OCI-LY7 (cell line): Measurements from ENCODE around the gene PKNOX1. TPM values are rescaled to one million over a fixed set of nuclear protein-coding genes. Genes with fewer than 3 reads are reported as not detected.
"Not testable (repeated sequence)": the region's sequence is repeated elsewhere in the genome, so short reads cannot be mapped to it uniquely, and the experiment has no call there.

Experiments
- BruUV-seq: library from RNA; stranded (reverse); fragments of 400-500 nt; replicated peaks from 2 replicates; lab custom pipeline; 2021; lab: Mats Ljungman, UMichigan
- CTCF ChIA-PET: fragments of 300-600 bp; sonication (Branson Sonifier 250); formaldehyde crosslinking; loops from one replicate; lab custom pipeline; 2022; ENCODE audit warnings: antibody characterized with exemption; ENCODE audit not compliant: unreplicated experiment; lab: Charles Lee
- POLR2A ChIA-PET: fragments of 300-600 bp; sonication (Branson Sonifier 250); formaldehyde crosslinking; loops from one replicate; lab custom pipeline; 2022; ENCODE audit warnings: antibody characterized with exemption; lab: Charles Lee
- DNase-seq: peaks from one replicate; pipeline ENCODE4 v3.0.0-alpha.2; 2015; ENCODE audit warnings: low spot score
- H2AFZ ChIP-seq: fragments of 200-600 bp; sonication (generic), shearing (Covaris generic); 2 replicates; pipeline ENCODE4 v1.6.1; 2014; ENCODE audit warnings: mild to moderate bottlenecking, antibody characterized with exemption, low read length, moderate library complexity
- H3K27ac ChIP-seq: fragments of 200-600 bp; sonication (generic); 2 replicates; pipeline ENCODE4 v1.5.1; 2014; ENCODE audit warnings: mixed run types, low read depth, mild to moderate bottlenecking, moderate library complexity, low read length, inconsistent platforms; ENCODE audit not compliant: poor library complexity, severe bottlenecking
- H3K36me3 ChIP-seq: fragments of 200-600 bp; sonication (generic); 2 replicates; pipeline ENCODE4 v1.6.1; 2014; ENCODE audit warnings: mild to moderate bottlenecking, antibody characterized with exemption, low read length, moderate library complexity, mixed read lengths; ENCODE audit not compliant: insufficient read depth
- H3K4me1 ChIP-seq: fragments of 200-600 bp; sonication (generic); 2 replicates; pipeline ENCODE4 v1.5.1; 2014; ENCODE audit warnings: mild to moderate bottlenecking, low read length; ENCODE audit not compliant: insufficient read depth, poor library complexity, severe bottlenecking
- H3K4me2 ChIP-seq: fragments of 200-600 bp; sonication (generic); 2 replicates; pipeline ENCODE4 v1.6.1; 2014; ENCODE audit warnings: mild to moderate bottlenecking, low read length
- H3K4me3 ChIP-seq: fragments of 200-600 bp; sonication (generic); 2 replicates; pipeline ENCODE4 v1.5.1; 2014; ENCODE audit warnings: mild to moderate bottlenecking, low read depth, low read length; ENCODE audit not compliant: poor library complexity, severe bottlenecking
- H3K79me2 ChIP-seq: fragments of 200-600 bp; sonication (generic); 2 replicates; pipeline ENCODE4 v1.6.1; 2016; ENCODE audit warnings: low read depth, mild to moderate bottlenecking, low read length, moderate library complexity, mixed read lengths; ENCODE audit not compliant: insufficient read depth
- H3K9me2 ChIP-seq: fragments of 200-600 bp; sonication (generic); 2 replicates; pipeline ENCODE4 v1.6.1; 2016; ENCODE audit warnings: mild to moderate bottlenecking, low read length, mixed read lengths; ENCODE audit not compliant: insufficient read depth
- H3K9me3 ChIP-seq: fragments of 200-600 bp; sonication (generic); 2 replicates; pipeline ENCODE4 v1.6.1; 2014; ENCODE audit warnings: mild to moderate bottlenecking, mixed run types, low read length, mixed read lengths
- H4K20me1 ChIP-seq: fragments of 200-600 bp; sonication (generic); 2 replicates; pipeline ENCODE4 v1.6.1; 2014; ENCODE audit warnings: mild to moderate bottlenecking, antibody characterized with exemption, low read length, moderate library complexity, mixed read lengths; ENCODE audit not compliant: insufficient read depth
- intact Hi-C: fragments of 100-400 bp; cut with micrococcal nuclease; formaldehyde crosslinking; loops from one replicate; pipeline ENCODE4 v1.10.0; 2022; ENCODE audit not compliant: unreplicated experiment
- microRNA-seq: library from miRNA; unstranded; fragments of <30 nt; microRNA quantifications from one replicate; pipeline ENCODE4 v1.2.0, GENCODE V29; 2022; ENCODE audit warnings: borderline replicate concordance
- small RNA-seq: library from RNA; depleted of rRNA; stranded (forward); fragments of <200 nt; gene quantifications from one replicate; pipeline ENCODE3, GENCODE V24; 2014
- total RNA-seq, 2 experiments: library from RNA; depleted of rRNA in 1 of 2; stranded (reverse); fragments of >200 nt in 1 of 2; shearing (Covaris generic) in 1 of 2; gene quantifications; 2 replicates each; pipeline ENCODE4 v1.2.3, GENCODE V29; 2014 to 2022

Gene PKNOX1
- total RNA-seq, 2 experiments from 2014 or later = 23.7 to 32.9 TPM

DNA sequence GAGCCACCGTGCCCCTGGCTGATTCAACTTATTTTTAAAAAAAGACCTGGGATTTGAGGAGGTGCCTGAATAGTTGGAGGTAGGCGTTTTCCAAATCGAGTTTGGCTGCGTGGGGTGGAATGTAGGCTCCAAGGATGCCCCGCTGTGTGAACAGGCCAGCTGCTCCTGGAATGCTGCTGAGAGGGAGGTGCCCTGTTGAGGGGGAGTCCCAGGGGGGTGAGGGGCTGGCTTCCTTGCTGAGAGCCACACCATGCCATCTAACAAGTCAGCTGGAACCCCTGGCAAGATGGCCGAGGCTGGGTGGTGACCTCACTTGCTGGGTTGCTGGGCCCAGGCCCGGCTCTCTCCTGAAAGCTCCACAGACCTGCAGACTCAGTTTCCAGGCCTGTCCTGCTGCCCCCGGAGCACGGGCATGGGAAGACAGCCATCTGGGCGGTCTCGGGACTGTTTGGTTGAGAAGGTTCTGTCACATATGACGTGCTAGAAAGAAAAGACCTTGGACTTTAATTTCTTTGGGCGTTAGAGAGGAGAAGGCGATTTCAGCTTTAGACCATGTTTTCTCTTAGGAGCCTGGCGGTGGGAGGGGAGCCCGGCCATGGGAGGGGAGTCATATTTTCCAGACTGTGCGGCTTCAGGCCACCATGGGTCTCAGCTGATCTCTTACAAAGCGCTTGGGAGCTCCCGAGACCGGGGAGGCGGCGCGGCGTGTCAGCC is 108.4 kb downstream of the PKNOX1 start:
- POLR2A ChIA-PET, BruUV-seq, H3K4me3 ChIP-seq, H2AFZ ChIP-seq, DNase-seq, H3K9me2 ChIP-seq, H3K36me3 ChIP-seq, H3K9me3 ChIP-seq, CTCF ChIA-PET, H3K79me2 ChIP-seq, intact Hi-C loops, H3K27ac ChIP-seq, H3K4me2 ChIP-seq, H3K4me1 ChIP-seq, H4K20me1 ChIP-seq: not testable (repeated sequence)

Small RNA genes lying within 50 kb of the gene (microRNA-seq; reads per million reads assigned to microRNA genes)
- not detected for gene MIR5692B

Small RNA genes lying within 50 kb of the gene (small RNA-seq; reads per million reads assigned to genes)
- not detected for gene MIR5692B

Other genes starting within 250 kb of the PKNOX1 start
- 38.1 and 45.7 TPM in 2 replicates for gene WDR4, start 95.0 kb upstream of the PKNOX1 start, total RNA-seq (2014; rRNA removed; shearing (Covaris generic))
- 62.2 and 73.8 TPM in 2 replicates for gene WDR4, start 95.0 kb upstream of the PKNOX1 start, total RNA-seq (2022)
- gene NDUFV3, start 81.3 kb upstream of the PKNOX1 start, total RNA-seq (2014; rRNA removed; shearing (Covaris generic)) = 23.1 and 40.8 TPM in 2 replicates
- gene NDUFV3, start 81.3 kb upstream of the PKNOX1 start, total RNA-seq (2022) = 28.2 and 29.4 TPM in 2 replicates
- 0.09 TPM in 1 of 2 replicates, not detected in the other for gene ERVH48-1, start 48.9 kb upstream of the PKNOX1 start, total RNA-seq (2014; rRNA removed; shearing (Covaris generic))
- not detected in 2 replicates for gene ERVH48-1, start 48.9 kb upstream of the PKNOX1 start, total RNA-seq (2022)
- 222 and 263 TPM in 2 replicates for gene CBS, start 101.3 kb downstream of the PKNOX1 start, total RNA-seq (2014; rRNA removed; shearing (Covaris generic))
- 435 and 436 TPM in 2 replicates for gene CBS, start 101.3 kb downstream of the PKNOX1 start, total RNA-seq (2022)
- gene U2AF1, start 133.0 kb downstream of the PKNOX1 start, total RNA-seq (2014; rRNA removed; shearing (Covaris generic)) = 75.0 and 75.1 TPM in 2 replicates
- gene U2AF1, start 133.0 kb downstream of the PKNOX1 start, total RNA-seq (2022) = 60.8 and 96.6 TPM in 2 replicates
- gene CRYAA, start 194.4 kb downstream of the PKNOX1 start, total RNA-seq (2014; rRNA removed; shearing (Covaris generic)) = not detected in 2 replicates
- not detected in 2 replicates for gene CRYAA, start 194.4 kb downstream of the PKNOX1 start, total RNA-seq (2022)